Spleen (tissue), 7 donors: ENCODE results near the gene SPINT2.

ENCODE experiments used
- POLR2A ChIP-seq, 3 donors: fragments of 450-650 bp; IDR thresholded peaks; one replicate each; pipeline ENCODE4 v1.5.1; 2017; ENCODE audit warnings: antibody characterized with exemption in 3 of 3, mild to moderate bottlenecking in 1 of 3
- POLR2AphosphoS5 ChIP-seq, 3 donors: sonication (generic); formaldehyde crosslinking; IDR thresholded peaks; one replicate each; pipeline ENCODE4 v1.5.1; 2017; ENCODE audit warnings: antibody characterized with exemption in 3 of 3
- TF ChIP-seq, protein P1 (sequence below), 11 experiments: fragments of 200-600 bp in 7 of 11; fragments of 450-650 bp in 4 of 11; sonication (generic) in 4 of 11; IDR thresholded peaks in 8 of 11; conservative IDR thresholded peaks in 3 of 11; 1 replicate in 7 of 11; 2 replicates in 4 of 11; pipeline versions ENCODE4 v1.4.0 to v1.8.0; 2016 to 2021; ENCODE audit warnings: antibody characterized with exemption in 11 of 11, inconsistent platforms in 4 of 11, mild to moderate bottlenecking in 1 of 11
- donor health status: DM: no; HTN: no; CAD: no; lungs with moderate emphysema.
- donor health status: DM: no; HTN: no; CAD: no.
- donor health status: DM: no; HTN: no; CAD: no.

- TF ChIP-seq, protein P1, sequence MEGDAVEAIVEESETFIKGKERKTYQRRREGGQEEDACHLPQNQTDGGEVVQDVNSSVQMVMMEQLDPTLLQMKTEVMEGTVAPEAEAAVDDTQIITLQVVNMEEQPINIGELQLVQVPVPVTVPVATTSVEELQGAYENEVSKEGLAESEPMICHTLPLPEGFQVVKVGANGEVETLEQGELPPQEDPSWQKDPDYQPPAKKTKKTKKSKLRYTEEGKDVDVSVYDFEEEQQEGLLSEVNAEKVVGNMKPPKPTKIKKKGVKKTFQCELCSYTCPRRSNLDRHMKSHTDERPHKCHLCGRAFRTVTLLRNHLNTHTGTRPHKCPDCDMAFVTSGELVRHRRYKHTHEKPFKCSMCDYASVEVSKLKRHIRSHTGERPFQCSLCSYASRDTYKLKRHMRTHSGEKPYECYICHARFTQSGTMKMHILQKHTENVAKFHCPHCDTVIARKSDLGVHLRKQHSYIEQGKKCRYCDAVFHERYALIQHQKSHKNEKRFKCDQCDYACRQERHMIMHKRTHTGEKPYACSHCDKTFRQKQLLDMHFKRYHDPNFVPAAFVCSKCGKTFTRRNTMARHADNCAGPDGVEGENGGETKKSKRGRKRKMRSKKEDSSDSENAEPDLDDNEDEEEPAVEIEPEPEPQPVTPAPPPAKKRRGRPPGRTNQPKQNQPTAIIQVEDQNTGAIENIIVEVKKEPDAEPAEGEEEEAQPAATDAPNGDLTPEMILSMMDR (IDR thresholded peaks at IDR 0.05 in 8 of 11, conservative IDR thresholded peaks at IDR 0.05 in 3 of 11), result no peak
- TF ChIP-seq POLR2AphosphoS5 (IDR thresholded peaks at IDR 0.05), result peak in 2 of 3 donors; percentile 71 to 76
- TF ChIP-seq POLR2A (IDR thresholded peaks at IDR 0.05), result no peak
Observed at GRCh38 chr19:38274739-38275138, 10.4 kb downstream of the SPINT2 start.
